ENCODE data around the gene HNRNPH3.

GRCh38 chr10:68346774-68347173, 14.9 kb downstream of the HNRNPH3 start:
- TF ChIP-seq CTCF (IDR thresholded peaks at IDR 0.05) (no peak), POLR2A (IDR thresholded peaks at IDR 0.05) (no peak)
